Psoas muscle (tissue), 8 donors: Measurements from ENCODE around the gene TMSB4X. TPM values are rescaled to one million over a fixed set of nuclear protein-coding genes. Genes with fewer than 3 reads are reported as not detected.

Experiments used
- ATAC-seq, 4 donors: fragments of 200-7000 bp; cut with Tn5 transposase; one replicate each; pipeline ENCODE4 v1.9.1; 2020; ENCODE audit warnings: moderate library complexity in 3 of 4, mild to moderate bottlenecking in 2 of 4
- DNase-seq, 2 donors: peaks; one replicate each; pipeline ENCODE4 v3.0.0-alpha.2; 2020
- H3K27ac ChIP-seq: fragments of 200-600 bp; one replicate; pipeline ENCODE4 v1.8.0; 2022
- H3K27me3 ChIP-seq, 3 donors: fragments of 200-600 bp in 1 of 3; one replicate each; pipeline versions ENCODE4 v1.6.1 to v1.8.0; 2013 to 2022; ENCODE audit warnings: low read length in 2 of 3, mild to moderate bottlenecking in 2 of 3, moderate library complexity in 1 of 3; ENCODE audit not compliant: insufficient read depth in 3 of 3
- H3K36me3 ChIP-seq, 2 donors: fragments of 200-600 bp in 1 of 2; one replicate each; pipeline versions ENCODE4 v1.6.1 to v1.8.0; 2013 to 2022; ENCODE audit warnings: low read depth in 1 of 2, mild to moderate bottlenecking in 1 of 2, moderate library complexity in 1 of 2; ENCODE audit not compliant: insufficient read depth in 1 of 2
- H3K4me1 ChIP-seq: fragments of 200-600 bp; one replicate; pipeline ENCODE4 v1.8.0; 2022
- H3K4me3 ChIP-seq: fragments of 200-600 bp; one replicate; pipeline ENCODE4 v1.8.0; 2022; ENCODE audit warnings: mild to moderate bottlenecking
- H3K9me3 ChIP-seq: fragments of 200-600 bp; one replicate; pipeline ENCODE4 v1.8.0; 2022
- WGBS, 3 donors: extraction: QIAGEN DNeasy Blood & Tissue Kit; methylation state at CpG; one replicate each; pipeline versions ENCODE4 v1.1.6 to v1.1.7; 2013; 5-methylcytosine and 5-hydroxymethylcytosine counted together
- intact Hi-C, 2 donors: fragments of 100-400 bp; cut with DNase I; formaldehyde crosslinking; loops; one replicate each; pipeline versions ENCODE4 v1.11.0 to v1.14.2; 2022
- polyA plus RNA-seq, 3 donors: library from polyadenylated mRNA; stranded (reverse); fragments of 200-250 nt; gene quantifications; one replicate each; pipeline ENCODE4 v1.2.3, GENCODE V29; 2013
- total RNA-seq, 4 donors: library from RNA; stranded (reverse); fragmentation: NEBNext Ultra II Directional in 2 of 4; extraction: Animal tissue kit (Norgen Biotek cat#: 25700) in 2 of 4; gene quantifications; one replicate each; pipeline versions ENCODE4 v1.2.1 to v1.2.4, GENCODE V29; 2021 to 2023
- TF ChIP-seq, protein P1 (sequence below): fragments of 200-600 bp; IDR thresholded peaks from one replicate; pipeline ENCODE4 v1.8.0; 2022; ENCODE audit warnings: antibody characterized with exemption
- donor health status: healthy with polysubstance abuse.
- donor health status: DM: no; HTN: no; CAD: no; lungs with moderate emphysema.
- donor health status: Bipolar disorder and iron deficiency.
- donor health status: healthy.
- donor health status: DM: yes; HTN: yes; CAD: no.
- donor health status: DM: no; HTN: no; CAD: no.
- donor health status: DM: no; HTN: no; CAD: no.
- donor health status: DM: yes; HTN: yes; CAD: no.

The TMSB4X gene
- total and polyA plus RNA-seq, 7 donors, result 382 to 1,148 (median 534) TPM

DNA sequence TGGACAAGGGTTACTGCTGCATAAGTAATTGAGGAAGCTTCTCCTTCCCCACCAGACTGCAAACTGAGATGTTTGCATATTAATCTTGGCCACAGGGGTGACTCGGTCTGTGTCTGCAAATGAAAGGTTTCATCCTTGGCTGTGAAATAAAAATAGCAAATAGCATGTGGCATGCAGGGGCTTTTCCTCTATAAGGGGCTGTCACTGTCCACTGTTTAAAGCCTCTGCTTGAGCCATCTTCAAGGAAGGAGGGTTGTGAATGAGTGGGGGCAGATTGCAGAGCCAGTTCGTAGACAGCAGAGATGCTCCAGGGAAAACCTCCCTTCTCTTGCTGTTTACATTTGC is 33.3 kb downstream of the TMSB4X start:
- H3K27ac ChIP-seq, result no peak overlapping the region

DNA sequence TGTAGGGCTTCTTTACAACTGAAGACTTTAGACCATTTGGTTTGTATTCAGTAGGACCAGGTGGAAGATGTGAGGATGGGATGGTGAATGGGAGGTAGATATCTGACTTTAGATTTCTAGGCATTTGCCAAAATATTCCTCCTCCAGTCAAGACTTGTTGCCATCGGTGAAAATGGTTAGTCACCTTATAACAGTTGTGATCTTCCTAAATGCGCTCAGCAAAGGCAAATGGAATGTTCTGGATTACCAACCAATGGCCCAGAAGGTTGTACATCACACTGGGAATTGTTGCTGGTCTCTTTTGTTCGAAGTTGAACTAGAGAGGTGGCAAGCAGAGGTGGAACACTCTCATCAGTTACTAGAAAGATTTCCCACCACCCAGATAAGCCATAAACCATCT is 33.9 kb downstream of the TMSB4X start:
- 63 to 72% (median 69%) methylated on average over 3 of the region's 3 CpGs for WGBS, 3 donors
- TF ChIP-seq, protein P1, sequence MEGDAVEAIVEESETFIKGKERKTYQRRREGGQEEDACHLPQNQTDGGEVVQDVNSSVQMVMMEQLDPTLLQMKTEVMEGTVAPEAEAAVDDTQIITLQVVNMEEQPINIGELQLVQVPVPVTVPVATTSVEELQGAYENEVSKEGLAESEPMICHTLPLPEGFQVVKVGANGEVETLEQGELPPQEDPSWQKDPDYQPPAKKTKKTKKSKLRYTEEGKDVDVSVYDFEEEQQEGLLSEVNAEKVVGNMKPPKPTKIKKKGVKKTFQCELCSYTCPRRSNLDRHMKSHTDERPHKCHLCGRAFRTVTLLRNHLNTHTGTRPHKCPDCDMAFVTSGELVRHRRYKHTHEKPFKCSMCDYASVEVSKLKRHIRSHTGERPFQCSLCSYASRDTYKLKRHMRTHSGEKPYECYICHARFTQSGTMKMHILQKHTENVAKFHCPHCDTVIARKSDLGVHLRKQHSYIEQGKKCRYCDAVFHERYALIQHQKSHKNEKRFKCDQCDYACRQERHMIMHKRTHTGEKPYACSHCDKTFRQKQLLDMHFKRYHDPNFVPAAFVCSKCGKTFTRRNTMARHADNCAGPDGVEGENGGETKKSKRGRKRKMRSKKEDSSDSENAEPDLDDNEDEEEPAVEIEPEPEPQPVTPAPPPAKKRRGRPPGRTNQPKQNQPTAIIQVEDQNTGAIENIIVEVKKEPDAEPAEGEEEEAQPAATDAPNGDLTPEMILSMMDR, result no peak
- intact Hi-C loops, result no loop called here
- no peak overlapping the region for H3K27ac ChIP-seq
- H3K36me3 ChIP-seq, result no peaks in the 10 kb centered on the region
- ATAC-seq (no peak), DNase-seq (no peak)
- no peaks in the 10 kb centered on the region for H3K9me3 ChIP-seq
- no peaks in the 10 kb centered on the region for H3K4me1 ChIP-seq
- no peaks in the 10 kb centered on the region for H3K27me3 ChIP-seq
- no peak overlapping the region for H3K4me3 ChIP-seq

More for the DNA sequence above, 33.3 kb downstream of the TMSB4X start:
- Histone ChIP-seq H3K27me3 (no peaks in the 10 kb centered on the region), H3K4me1 (no peaks in the 10 kb centered on the region), H3K9me3 (no peaks in the 10 kb centered on the region), H3K36me3 (no peaks in the 10 kb centered on the region), H3K4me3 (no peak overlapping the region)
- TF ChIP-seq, protein P1, result no peak
- no peak for DNase-seq
- intact Hi-C loops, result no loop called here
- WGBS, 3 donors, result 36 to 56% (median 44%) methylated on average over 2 of the region's 2 CpGs
- no peak for ATAC-seq

DNA sequence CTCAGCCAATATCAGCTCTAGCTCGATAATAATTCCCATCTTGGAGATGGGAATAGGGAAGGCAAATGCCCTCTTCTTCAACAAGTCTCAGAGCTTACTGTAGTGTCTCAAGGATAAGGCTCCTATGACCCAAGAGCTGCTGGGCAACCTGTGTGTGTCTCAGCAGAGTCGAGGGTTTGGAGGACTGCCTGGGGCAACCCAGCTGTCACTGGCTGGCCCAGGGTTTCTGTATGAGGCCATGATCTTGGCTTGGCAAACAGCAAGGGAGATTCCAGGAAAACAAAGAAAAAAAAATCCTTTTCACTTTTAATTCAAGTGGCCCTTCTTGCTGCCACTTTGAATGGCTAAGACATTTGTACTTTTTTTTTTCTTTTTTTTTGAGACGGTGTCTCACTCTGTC is 34.4 kb downstream of the TMSB4X start:
- ATAC-seq (no peak), DNase-seq (no peak)
- TF ChIP-seq, protein P1, result no peak
- Histone ChIP-seq H3K27me3 (no peaks in the 10 kb centered on the region), H3K36me3 (no peaks in the 10 kb centered on the region), H3K4me3 (no peak overlapping the region), H3K9me3 (no peaks in the 10 kb centered on the region), H3K27ac (no peak overlapping the region), H3K4me1 (no peaks in the 10 kb centered on the region)
- intact Hi-C loops, result no loop called here
- 19 to 32% (median 28%) methylated on average over 3 of the region's 3 CpGs for WGBS, 3 donors

DNA sequence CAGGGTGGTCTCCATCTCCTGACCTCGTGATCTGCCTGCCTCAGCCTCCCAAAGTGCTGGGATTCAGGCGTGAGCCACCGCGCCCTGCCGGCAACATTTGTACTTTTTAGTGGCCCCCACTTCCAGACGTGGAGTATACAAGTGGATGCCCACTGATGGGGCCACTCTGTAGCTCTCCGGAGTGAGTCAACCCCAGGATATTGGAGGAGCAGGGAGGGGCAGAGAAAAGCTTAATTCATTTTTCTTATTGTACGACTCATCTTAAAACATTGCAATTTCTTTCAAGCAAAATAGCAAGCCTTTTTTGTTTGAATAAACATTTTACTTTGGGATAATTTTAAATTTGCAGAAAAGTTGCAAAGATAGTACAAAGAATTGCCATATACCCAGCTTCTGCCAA is 34.9 kb downstream of the TMSB4X start:
- no peak overlapping the region for H3K27ac ChIP-seq
- intact Hi-C loops, result no loop called here
- no peak overlapping the region for H3K4me3 ChIP-seq
- no peak for DNase-seq
- H3K36me3 ChIP-seq, result no peaks in the 10 kb centered on the region
- WGBS, 3 donors, result 69 to 78% (median 73%) methylated on average over 6 to 8 of the region's 8 CpGs
- no peaks in the 10 kb centered on the region for H3K27me3 ChIP-seq
- no peaks in the 10 kb centered on the region for H3K9me3 ChIP-seq
- TF ChIP-seq, protein P1, result no peak
- H3K4me1 ChIP-seq, result no peaks in the 10 kb centered on the region
- no peak for ATAC-seq

DNA sequence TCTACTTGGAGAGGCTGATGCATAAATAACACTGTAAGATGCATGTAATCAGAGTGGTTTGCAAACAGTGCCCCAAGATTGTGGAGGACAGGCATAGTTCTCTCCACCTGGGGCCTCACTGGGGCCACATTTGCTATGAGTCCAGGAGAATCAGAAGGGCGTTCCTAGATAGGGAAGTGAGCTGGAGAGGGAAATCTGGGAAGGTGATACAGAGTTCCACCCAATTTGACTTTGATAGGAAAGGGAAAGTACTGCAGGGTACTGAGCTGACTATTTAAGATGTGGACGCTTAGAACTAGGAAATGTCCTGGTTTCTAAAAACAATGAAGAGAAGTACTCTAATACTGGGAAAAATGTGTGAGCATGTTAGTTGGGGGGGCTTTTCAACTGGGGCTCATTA is 35.6 kb downstream of the TMSB4X start:
- 53 to 59% (median 56%) methylated on average over 2 of the region's 2 CpGs for WGBS, 3 donors
- Histone ChIP-seq H3K36me3 (no peaks in the 10 kb centered on the region), H3K27me3 (no peaks in the 10 kb centered on the region), H3K27ac (no peak overlapping the region), H3K4me3 (no peak overlapping the region), H3K4me1 (no peaks in the 10 kb centered on the region), H3K9me3 (no peaks in the 10 kb centered on the region)
- TF ChIP-seq, protein P1, result no peak
- no peak for DNase-seq
- intact Hi-C loops, result no loop called here
- ATAC-seq, result no peak
